ENCODE data around the gene DLEC1.
"Not testable (repeated sequence)": the region's sequence is repeated elsewhere in the genome, so short reads cannot be mapped to it uniquely, and the experiment has no call there.

DLEC1 gene

DNA sequence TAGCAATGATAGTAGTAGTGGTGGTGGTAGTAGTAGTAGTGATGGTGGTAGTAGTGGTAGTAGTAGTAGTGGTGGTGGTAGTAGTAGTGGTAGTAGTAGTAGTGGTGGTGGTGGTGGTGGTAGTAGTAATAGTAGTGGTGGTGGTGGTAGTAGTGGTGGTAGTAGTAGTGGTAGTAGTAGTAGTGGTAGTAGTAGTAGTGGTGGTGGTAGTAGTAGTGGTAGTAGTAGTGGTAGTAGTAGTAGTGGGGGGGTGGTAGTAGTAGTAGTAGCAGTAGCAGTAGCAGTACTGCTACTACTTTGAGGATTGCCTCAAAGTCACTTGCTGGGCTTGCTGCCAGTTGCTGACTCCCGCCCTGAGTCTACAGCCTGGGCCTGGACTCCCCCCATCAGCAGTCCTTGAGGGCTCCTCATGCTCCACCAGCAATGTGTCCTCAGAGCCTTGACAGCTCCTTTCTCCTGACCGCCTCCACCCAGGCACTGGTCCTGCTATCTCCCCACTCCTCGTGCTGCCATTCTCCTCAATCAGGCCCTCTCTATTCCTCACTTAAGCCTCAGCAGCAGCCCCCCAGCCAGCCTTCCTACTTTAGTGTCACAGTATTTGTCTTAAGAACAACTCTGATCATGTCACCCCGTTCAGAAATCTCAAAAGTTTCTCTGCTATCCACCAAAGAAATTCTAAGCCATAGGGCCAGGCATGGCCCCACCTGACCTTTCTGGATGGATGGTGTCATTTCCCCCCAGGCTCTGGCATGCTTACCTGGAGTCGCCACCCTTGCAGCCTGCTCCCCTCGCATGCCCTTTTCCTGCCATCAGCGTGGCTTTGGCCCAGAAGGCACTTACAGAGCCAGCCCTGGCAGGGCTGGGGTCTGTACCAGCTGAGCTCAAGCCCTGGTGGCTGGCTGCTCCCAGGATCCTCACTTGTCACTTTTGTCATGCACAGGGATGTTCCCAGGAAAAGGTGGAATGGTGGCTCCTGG is 45.6 kb downstream of the DLEC1 start:
- H3K4me2 ChIP-seq (ENCODE audit: low read length), result no peak overlapping the region
- H4K20me1 ChIP-seq (ENCODE audit: insufficient read depth, low read length), result no peaks in the 10 kb centered on the region
- H3K4me3 ChIP-seq (ENCODE audit: low read length), result no peak overlapping the region
- H3K27me3 ChIP-seq (ENCODE audit: low read depth, low read length), result no peaks in the 10 kb centered on the region
- no peak overlapping the region for H3K9ac ChIP-seq (ENCODE audit: low read length)
- H3K36me3 ChIP-seq (replicated peaks; ENCODE audit: low read depth, low read length), result no peaks in the 10 kb centered on the region
- no peaks in the 10 kb centered on the region for H3K4me1 ChIP-seq (ENCODE audit: low read length)
- H3K27ac ChIP-seq (ENCODE audit: low read length), result no peak overlapping the region
- H3K9me3 ChIP-seq (ENCODE audit: insufficient read depth, low read length), result peaks cover 3% of the 10 kb centered on the region; the same call in 1 of the 2 replicates
- no peak overlapping the region for H2AFZ ChIP-seq (ENCODE audit: low read depth, low read length)
- no peaks in the 10 kb centered on the region for H3K79me2 ChIP-seq (ENCODE audit: low read length)
- TF ChIP-seq EZH2phosphoT487 (IDR thresholded peaks at IDR 0.05; ENCODE audit: low read depth), result no peak
- TF ChIP-seq, protein P1, sequence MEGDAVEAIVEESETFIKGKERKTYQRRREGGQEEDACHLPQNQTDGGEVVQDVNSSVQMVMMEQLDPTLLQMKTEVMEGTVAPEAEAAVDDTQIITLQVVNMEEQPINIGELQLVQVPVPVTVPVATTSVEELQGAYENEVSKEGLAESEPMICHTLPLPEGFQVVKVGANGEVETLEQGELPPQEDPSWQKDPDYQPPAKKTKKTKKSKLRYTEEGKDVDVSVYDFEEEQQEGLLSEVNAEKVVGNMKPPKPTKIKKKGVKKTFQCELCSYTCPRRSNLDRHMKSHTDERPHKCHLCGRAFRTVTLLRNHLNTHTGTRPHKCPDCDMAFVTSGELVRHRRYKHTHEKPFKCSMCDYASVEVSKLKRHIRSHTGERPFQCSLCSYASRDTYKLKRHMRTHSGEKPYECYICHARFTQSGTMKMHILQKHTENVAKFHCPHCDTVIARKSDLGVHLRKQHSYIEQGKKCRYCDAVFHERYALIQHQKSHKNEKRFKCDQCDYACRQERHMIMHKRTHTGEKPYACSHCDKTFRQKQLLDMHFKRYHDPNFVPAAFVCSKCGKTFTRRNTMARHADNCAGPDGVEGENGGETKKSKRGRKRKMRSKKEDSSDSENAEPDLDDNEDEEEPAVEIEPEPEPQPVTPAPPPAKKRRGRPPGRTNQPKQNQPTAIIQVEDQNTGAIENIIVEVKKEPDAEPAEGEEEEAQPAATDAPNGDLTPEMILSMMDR (IDR thresholded peaks at IDR 0.05; ENCODE audit: low read depth, low read length), result no peak

DNA sequence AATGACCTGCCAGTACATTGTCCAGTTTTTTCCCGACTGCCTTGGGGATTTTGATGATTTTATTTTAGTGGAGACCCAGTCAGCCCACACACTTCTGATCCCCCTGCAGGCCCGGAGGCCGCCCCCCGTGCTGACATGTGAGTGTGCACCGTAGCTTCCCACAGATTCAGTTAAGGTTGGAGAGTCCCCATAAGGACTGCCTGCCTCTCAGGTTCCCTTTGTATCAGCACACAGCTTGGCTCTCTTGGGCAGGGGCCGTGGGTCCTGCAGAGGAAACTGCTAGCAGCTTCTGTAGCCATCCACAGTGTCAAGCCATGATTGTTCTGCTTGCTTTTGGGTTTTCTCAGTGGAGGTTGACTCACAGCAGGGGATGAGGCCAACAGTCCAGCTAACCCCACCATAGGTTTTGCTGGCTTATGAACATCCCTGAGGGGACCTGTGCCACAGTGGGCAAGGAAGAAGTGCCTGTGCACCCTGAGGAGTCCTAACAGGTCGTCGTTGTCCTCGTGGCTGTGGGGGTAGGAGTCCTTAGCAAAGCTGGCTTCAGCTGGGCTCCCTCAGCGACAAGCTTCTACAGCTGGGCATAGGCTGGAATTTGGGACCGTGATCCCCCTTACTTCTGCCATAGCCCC is 46.4 kb downstream of the DLEC1 start:
- H3K4me1 ChIP-seq (ENCODE audit: low read length), result no peaks in the 10 kb centered on the region
- no peak overlapping the region for H3K9ac ChIP-seq (ENCODE audit: low read length)
- H3K4me3 ChIP-seq (ENCODE audit: low read length), result no peak overlapping the region
- no peaks in the 10 kb centered on the region for H4K20me1 ChIP-seq (ENCODE audit: insufficient read depth, low read length)
- H3K4me2 ChIP-seq (ENCODE audit: low read length), result no peak overlapping the region
- H3K9me3 ChIP-seq (ENCODE audit: insufficient read depth, low read length), result peaks cover 3% of the 10 kb centered on the region; the same call in 1 of the 2 replicates
- H3K27ac ChIP-seq (ENCODE audit: low read length), result no peak overlapping the region
- no peaks in the 10 kb centered on the region for H3K27me3 ChIP-seq (ENCODE audit: low read depth, low read length)
- no peaks in the 10 kb centered on the region for H3K36me3 ChIP-seq (replicated peaks; ENCODE audit: low read depth, low read length)
- H2AFZ ChIP-seq (ENCODE audit: low read depth, low read length), result no peak overlapping the region
- no peak for TF ChIP-seq EZH2phosphoT487 (IDR thresholded peaks at IDR 0.05; ENCODE audit: low read depth)
- TF ChIP-seq, protein P1 (IDR thresholded peaks at IDR 0.05; ENCODE audit: low read depth, low read length), result no peak
- H3K79me2 ChIP-seq (ENCODE audit: low read length), result no peaks in the 10 kb centered on the region

DNA sequence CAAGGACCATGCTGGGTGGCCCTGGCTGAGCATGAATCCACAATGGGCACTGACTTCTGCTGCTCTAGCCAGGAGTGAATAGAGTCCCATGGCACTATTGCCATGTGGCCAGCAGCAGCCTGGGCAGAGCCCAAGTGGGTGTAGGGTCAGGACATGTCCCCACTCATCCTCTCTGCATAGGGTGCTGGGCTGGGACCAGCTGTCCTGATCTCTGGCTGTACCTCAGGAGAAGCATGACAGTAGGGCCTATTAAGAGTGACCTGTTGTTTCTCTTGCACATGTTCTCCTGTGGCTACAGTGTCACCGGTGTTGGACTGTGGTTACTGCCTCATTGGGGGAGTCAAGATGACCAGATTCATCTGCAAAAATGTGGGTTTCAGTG is 46.9 kb downstream of the DLEC1 start:
- Histone ChIP-seq H3K27ac (ENCODE audit: low read length) (no peak overlapping the region), H3K79me2 (ENCODE audit: low read length) (no peaks in the 10 kb centered on the region), H3K4me1 (ENCODE audit: low read length) (no peaks in the 10 kb centered on the region), H4K20me1 (ENCODE audit: insufficient read depth, low read length) (no peaks in the 10 kb centered on the region), H3K9me3 (ENCODE audit: insufficient read depth, low read length) (peaks cover 3% of the 10 kb centered on the region; the same call in 1 of the 2 replicates), H3K4me2 (ENCODE audit: low read length) (no peak overlapping the region), H3K36me3 (replicated peaks; ENCODE audit: low read depth, low read length) (no peaks in the 10 kb centered on the region), H3K27me3 (ENCODE audit: low read depth, low read length) (no peaks in the 10 kb centered on the region), H2AFZ (ENCODE audit: low read depth, low read length) (no peak overlapping the region), H3K9ac (ENCODE audit: low read length) (no peak overlapping the region), H3K4me3 (ENCODE audit: low read length) (no peak overlapping the region)
- TF ChIP-seq, protein P1 (IDR thresholded peaks at IDR 0.05; ENCODE audit: low read depth, low read length), result no peak
- TF ChIP-seq EZH2phosphoT487 (IDR thresholded peaks at IDR 0.05; ENCODE audit: low read depth), result no peak

DNA sequence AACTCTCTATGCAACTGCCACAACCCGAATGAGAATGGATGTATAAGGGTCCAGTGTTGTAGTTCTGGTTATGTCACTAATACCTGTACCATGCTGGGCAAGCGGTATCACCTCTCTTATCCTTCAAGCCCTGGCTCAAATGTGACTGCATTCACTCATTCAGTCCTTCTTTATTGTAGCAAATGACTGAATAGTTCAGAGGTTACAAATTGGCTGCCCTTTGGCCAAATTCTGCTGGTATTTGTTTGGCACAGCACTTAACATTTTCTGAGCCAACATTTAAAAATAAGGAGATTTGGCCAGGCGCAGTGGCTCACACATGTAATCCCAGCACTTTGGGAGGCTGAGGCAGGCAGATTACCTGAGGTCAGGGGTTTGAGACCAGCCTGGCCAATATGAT is 47.5 kb downstream of the DLEC1 start:
- Histone ChIP-seq H3K9me3 (ENCODE audit: insufficient read depth, low read length) (peaks cover 3% of the 10 kb centered on the region; the same call in 1 of the 2 replicates), H3K27me3 (ENCODE audit: low read depth, low read length) (peaks cover 2% of the 10 kb centered on the region; the same call in 1 of the 2 replicates), H3K4me2 (ENCODE audit: low read length) (no peak overlapping the region), H4K20me1 (ENCODE audit: insufficient read depth, low read length) (no peaks in the 10 kb centered on the region), H3K4me1 (ENCODE audit: low read length) (no peaks in the 10 kb centered on the region), H3K9ac (ENCODE audit: low read length) (no peak overlapping the region), H3K27ac (ENCODE audit: low read length) (no peak overlapping the region), H2AFZ (ENCODE audit: low read depth, low read length) (no peak overlapping the region), H3K4me3 (ENCODE audit: low read length) (no peak overlapping the region), H3K36me3 (replicated peaks; ENCODE audit: low read depth, low read length) (no peaks in the 10 kb centered on the region), H3K79me2 (ENCODE audit: low read length) (no peaks in the 10 kb centered on the region)
- TF ChIP-seq, protein P1 (IDR thresholded peaks at IDR 0.05; ENCODE audit: low read depth, low read length), result no peak
- TF ChIP-seq EZH2phosphoT487 (IDR thresholded peaks at IDR 0.05; ENCODE audit: low read depth), result no peak

DNA sequence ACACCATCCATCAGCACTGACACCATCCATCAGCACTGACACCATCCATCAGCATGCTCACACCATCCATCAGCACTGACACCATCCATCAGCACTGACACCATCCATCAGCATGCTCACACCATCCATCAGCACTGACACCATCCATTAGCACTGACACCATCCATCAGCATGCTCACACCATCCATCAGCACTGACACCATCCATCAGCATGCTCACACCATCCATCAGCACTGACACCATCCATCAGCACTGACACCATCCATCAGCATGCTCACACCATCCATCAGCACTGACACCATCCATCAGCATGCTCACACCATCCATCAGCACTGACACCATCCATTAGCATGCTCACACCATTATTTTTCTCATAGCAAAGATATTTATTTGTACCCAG is 48.3 kb downstream of the DLEC1 start:
- H3K27ac ChIP-seq (ENCODE audit: low read length); H3K36me3 ChIP-seq (replicated peaks; ENCODE audit: low read depth, low read length); H3K9me3 ChIP-seq (ENCODE audit: insufficient read depth, low read length); H3K4me2 ChIP-seq (ENCODE audit: low read length); H3K4me3 ChIP-seq (ENCODE audit: low read length); H3K4me1 ChIP-seq (ENCODE audit: low read length); H3K79me2 ChIP-seq (ENCODE audit: low read length); H4K20me1 ChIP-seq (ENCODE audit: insufficient read depth, low read length); H2AFZ ChIP-seq (ENCODE audit: low read depth, low read length); H3K9ac ChIP-seq (ENCODE audit: low read length): not testable (repeated sequence)
- H3K27me3 ChIP-seq (ENCODE audit: low read depth, low read length), result peaks cover 10% of the 10 kb centered on the region
